Measurements from ENCODE around the gene SETBP1. TPM values are rescaled to one million over a fixed set of nuclear protein-coding genes. Genes with fewer than 3 reads are reported as not detected.

The SETBP1 gene
- total and polyA plus RNA-seq, 2 of the 4 experiments (the other 2 are of a cell fraction) = 0.19 to 0.36 TPM

DNA sequence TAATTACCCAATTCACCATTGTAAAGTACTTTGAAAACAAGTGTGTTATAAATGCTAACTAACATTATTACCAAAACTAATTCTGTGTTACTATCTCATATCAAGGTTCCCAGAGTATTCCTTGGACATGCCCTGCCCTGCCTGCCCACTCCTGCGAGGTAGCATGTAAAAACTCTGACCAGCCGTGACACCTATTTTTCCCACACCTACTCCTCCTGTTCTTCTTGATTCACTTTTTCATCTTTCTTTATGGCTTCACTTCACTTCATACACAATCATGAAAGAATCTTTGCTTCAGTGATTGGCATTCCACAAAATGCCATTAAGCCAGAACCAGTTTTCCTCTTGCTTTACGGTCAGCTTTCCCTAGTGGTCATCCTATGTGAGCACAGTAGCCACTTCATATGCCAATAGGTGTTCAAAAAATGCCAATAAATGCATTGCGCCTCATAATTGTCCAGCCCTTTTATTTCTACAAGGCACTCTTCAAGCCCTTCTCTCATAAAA, 42.6 kb upstream of the SETBP1 start:
- no peak overlapping the region for H2BK120ac ChIP-seq (ENCODE audit: low read depth, low read length)
- ATAC-seq (ENCODE audit: low read depth) (no peak), DNase-seq (no peak)
- peaks cover 1% of the 10 kb centered on the region; the same call in 1 of the 2 replicates for H3K27me3 ChIP-seq (ENCODE audit: control insufficient read depth, insufficient read depth, low read length)
- H4K5ac ChIP-seq (ENCODE audit: low read depth, low read length) = no peak overlapping the region
- no peak for TF ChIP-seq RFX5 (IDR thresholded peaks at IDR 0.05; ENCODE audit: low read depth, low read length)
- no peak for TF ChIP-seq MXI1 (IDR thresholded peaks at IDR 0.05; ENCODE audit: borderline replicate concordance, low read depth, low read length)
- TF ChIP-seq FOS (IDR thresholded peaks at IDR 0.05; ENCODE audit: low read depth, low read length) = no peak
- TF ChIP-seq RCOR1 (IDR thresholded peaks at IDR 0.05; ENCODE audit: insufficient replicate concordance, low read length) = no peak
- no peak for TF ChIP-seq MAZ (IDR thresholded peaks at IDR 0.05; ENCODE audit: borderline replicate concordance, low read depth, low read length)
- no peak for TF ChIP-seq POLR2A (IDR thresholded peaks at IDR 0.05; ENCODE audit: low read depth, low read length)
- TF ChIP-seq, protein P1, sequence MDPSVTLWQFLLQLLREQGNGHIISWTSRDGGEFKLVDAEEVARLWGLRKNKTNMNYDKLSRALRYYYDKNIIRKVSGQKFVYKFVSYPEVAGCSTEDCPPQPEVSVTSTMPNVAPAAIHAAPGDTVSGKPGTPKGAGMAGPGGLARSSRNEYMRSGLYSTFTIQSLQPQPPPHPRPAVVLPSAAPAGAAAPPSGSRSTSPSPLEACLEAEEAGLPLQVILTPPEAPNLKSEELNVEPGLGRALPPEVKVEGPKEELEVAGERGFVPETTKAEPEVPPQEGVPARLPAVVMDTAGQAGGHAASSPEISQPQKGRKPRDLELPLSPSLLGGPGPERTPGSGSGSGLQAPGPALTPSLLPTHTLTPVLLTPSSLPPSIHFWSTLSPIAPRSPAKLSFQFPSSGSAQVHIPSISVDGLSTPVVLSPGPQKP (IDR thresholded peaks at IDR 0.05; ENCODE audit: borderline replicate concordance, low read depth, low read length) = no peak
- H2BK5ac ChIP-seq (ENCODE audit: low read depth, low read length, poor library complexity, severe bottlenecking) = no peak overlapping the region
- H3K56ac ChIP-seq (ENCODE audit: extremely low read depth, insufficient read depth, low read length) = no peak overlapping the region
- no peak overlapping the region for H4K91ac ChIP-seq (ENCODE audit: insufficient read depth, low read depth, low read length)
- H2AFZ ChIP-seq (replicated peaks; ENCODE audit: low read length, poor library complexity) = no peak overlapping the region
- no peak overlapping the region for H3K23ac ChIP-seq (ENCODE audit: low read depth, low read length)
- no peak overlapping the region for H3K4me3 ChIP-seq (ENCODE audit: insufficient read depth, low read depth, low read length)
- H3K36me3 ChIP-seq (ENCODE audit: control insufficient read depth, insufficient read depth, low read length) = no peaks in the 10 kb centered on the region
- no peak overlapping the region for H2AK5ac ChIP-seq (ENCODE audit: low read depth, low read length)
- H2BK20ac ChIP-seq (ENCODE audit: low read depth, low read length) = no peak overlapping the region
- H3K14ac ChIP-seq (replicated peaks; ENCODE audit: low read depth, low read length) = no peak overlapping the region
- H3K18ac ChIP-seq (ENCODE audit: low read depth, low read length) = no peak overlapping the region
- no peaks in the 10 kb centered on the region for H4K20me1 ChIP-seq (ENCODE audit: insufficient read depth, low read length)
- no peak overlapping the region for H2BK15ac ChIP-seq (ENCODE audit: low read depth, low read length)
- no peak overlapping the region for H3K4ac ChIP-seq (ENCODE audit: low read depth, low read length)
- dilution Hi-C loops (cut with HindIII; ENCODE audit: low sequenced_read_pairs, unreplicated experiment) = no loop called here
- ChIA-PET POLR2A (ENCODE audit: unreplicated experiment) (no interaction called here), CTCF (no interaction called here)
- no peak overlapping the region for H3K9ac ChIP-seq (ENCODE audit: low read depth, low read length)
- 84% methylated on average over 3 of the region's 4 CpGs; no CpG with 5 or more reads in 1 of the 2 experiments for WGBS, 2 experiments (ENCODE audit: extremely low coverage in 2 of 2, insufficient read length in 1 of 2)
- H3K9me3 ChIP-seq (ENCODE audit: control insufficient read depth, insufficient read depth, low read length) = no peaks in the 10 kb centered on the region
- BruUV-seq (replicated peaks) = no TSS peak
- in situ Hi-C loops (cut with MboI; ENCODE audit: low sequenced_read_pairs) = no loop called here
- intact Hi-C loops (cut with micrococcal nuclease) = no loop called here
- H4K8ac ChIP-seq (ENCODE audit: low read depth in 2 of 2, low read length in 2 of 2) = no peak overlapping the region
- no peak overlapping the region for H3K27ac ChIP-seq (ENCODE audit: insufficient read depth, low read length)
- no peaks in the 10 kb centered on the region for H3K4me1 ChIP-seq (ENCODE audit: control insufficient read depth, insufficient read depth, low read length)
- no peaks in the 10 kb centered on the region for H3K9me1 ChIP-seq (ENCODE audit: insufficient read depth, low read length)
- no peaks in the 10 kb centered on the region for H3K79me1 ChIP-seq (ENCODE audit: low read depth in 1 of 2, low read length in 2 of 2)
- no peak overlapping the region for H2AK9ac ChIP-seq (replicated peaks; ENCODE audit: low read depth, low read length, poor library complexity)
- no peak overlapping the region for H3K4me2 ChIP-seq (ENCODE audit: low read depth, low read length)

Data from IMR-90 (cell line).